Stimulated activated naive CD8-positive, alpha-beta T cell treated with anti-CD3 and anti-CD28 coated beads, Interleukin-15, Interleukin-2, amounts not matched to agents 100 ng/mL and 50 ng/mL, for 24 hours (primary cell): ENCODE measurements around the gene TLE7.

Source experiments
- H3K27ac Mint-ChIP-seq: one replicate; pipeline ENCODE4 v1.8.0; 2021; ENCODE audit warnings: mild to moderate bottlenecking, mixed read lengths
- H3K27me3 Mint-ChIP-seq: one replicate; pipeline ENCODE4 v1.8.0; 2021; ENCODE audit warnings: mixed read lengths
- H3K36me3 Mint-ChIP-seq: one replicate; pipeline ENCODE4 v1.8.0; 2021; ENCODE audit warnings: low read depth, mixed read lengths
- H3K4me1 Mint-ChIP-seq: one replicate; pipeline ENCODE4 v1.8.0; 2021; ENCODE audit warnings: low read depth, mixed read lengths
- H3K4me3 Mint-ChIP-seq: one replicate; pipeline ENCODE4 v1.8.0; 2021; ENCODE audit warnings: mild to moderate bottlenecking, mixed read lengths
- H3K9me3 Mint-ChIP-seq: one replicate; pipeline ENCODE4 v1.8.0; 2021; ENCODE audit warnings: mixed read lengths

The TLE7 gene

DNA sequence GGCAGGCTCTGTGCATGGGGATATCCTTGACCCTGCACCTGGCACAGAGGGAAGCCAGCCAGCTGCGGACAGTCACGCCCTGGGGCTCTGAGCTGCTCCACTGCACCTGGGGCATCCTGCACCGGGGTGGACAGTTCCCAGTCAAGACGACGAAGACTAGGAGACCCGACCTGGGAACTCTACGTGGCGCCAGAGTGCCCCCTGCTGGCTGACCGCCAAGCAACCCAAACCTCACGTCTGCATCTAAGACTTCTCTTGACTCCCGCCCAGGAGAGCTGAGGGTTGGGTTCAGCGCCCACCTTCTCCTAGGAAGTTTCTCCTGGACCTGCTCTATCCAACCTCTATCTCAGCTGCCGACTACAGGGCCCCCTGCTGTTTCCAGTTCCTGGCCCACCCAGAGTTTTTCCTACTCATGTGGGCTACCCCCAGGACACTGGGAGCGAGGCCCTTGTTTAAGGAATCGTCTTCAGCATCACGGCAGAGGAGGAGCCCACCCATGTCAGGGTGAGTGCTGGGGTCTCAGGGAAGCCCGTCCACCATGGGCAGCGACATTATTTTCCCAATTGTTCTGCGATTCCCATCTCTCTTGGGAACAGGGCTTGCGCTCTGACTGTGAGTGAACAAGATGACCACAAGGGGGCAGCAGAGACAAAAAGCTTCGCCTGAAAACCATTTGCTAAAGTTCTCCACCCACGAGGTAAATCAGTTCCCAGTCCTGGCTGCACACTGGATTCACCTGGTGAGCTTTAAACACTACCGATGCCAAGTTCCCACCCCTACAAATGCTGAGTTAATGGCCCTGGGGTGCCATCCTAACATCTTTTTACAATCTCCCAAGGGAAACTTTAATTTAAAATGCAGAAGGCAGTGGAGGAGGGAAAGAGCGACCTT lies 29.3 kb downstream of the TLE7 start:
- Mint-ChIP-seq H3K27me3 (peaks cover 43% of the 10 kb centered on the region), H3K4me3 (no peak overlapping the region), H3K27ac (no peak overlapping the region), H3K4me1 (no peaks in the 10 kb centered on the region), H3K36me3 (no peaks in the 10 kb centered on the region), H3K9me3 (no peaks in the 10 kb centered on the region)

DNA sequence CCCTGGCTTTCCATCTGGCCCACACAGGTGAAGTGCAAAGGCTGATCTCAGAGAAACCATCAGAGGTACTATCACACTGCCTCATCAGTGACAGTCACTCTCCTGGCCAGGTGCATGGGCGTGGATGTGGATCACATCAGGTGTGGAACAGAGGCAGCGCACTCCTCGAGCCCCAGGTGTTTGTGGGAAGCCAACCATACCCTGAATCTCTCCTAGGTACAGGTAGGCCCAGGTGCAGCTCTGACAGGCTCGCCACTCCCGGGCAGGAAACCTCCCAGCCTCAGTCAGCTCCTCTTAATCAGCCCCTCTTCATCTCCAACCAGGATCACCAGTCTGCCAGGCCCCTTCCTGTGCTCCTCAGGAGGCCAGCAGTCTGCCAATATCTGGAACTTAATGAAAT lies 31.7 kb downstream of the TLE7 start:
- no peak overlapping the region for H3K4me3 Mint-ChIP-seq
- no peaks in the 10 kb centered on the region for H3K4me1 Mint-ChIP-seq
- H3K36me3 Mint-ChIP-seq = no peaks in the 10 kb centered on the region
- H3K9me3 Mint-ChIP-seq = no peaks in the 10 kb centered on the region
- no peak overlapping the region for H3K27ac Mint-ChIP-seq
- H3K27me3 Mint-ChIP-seq = peaks cover 30% of the 10 kb centered on the region

DNA sequence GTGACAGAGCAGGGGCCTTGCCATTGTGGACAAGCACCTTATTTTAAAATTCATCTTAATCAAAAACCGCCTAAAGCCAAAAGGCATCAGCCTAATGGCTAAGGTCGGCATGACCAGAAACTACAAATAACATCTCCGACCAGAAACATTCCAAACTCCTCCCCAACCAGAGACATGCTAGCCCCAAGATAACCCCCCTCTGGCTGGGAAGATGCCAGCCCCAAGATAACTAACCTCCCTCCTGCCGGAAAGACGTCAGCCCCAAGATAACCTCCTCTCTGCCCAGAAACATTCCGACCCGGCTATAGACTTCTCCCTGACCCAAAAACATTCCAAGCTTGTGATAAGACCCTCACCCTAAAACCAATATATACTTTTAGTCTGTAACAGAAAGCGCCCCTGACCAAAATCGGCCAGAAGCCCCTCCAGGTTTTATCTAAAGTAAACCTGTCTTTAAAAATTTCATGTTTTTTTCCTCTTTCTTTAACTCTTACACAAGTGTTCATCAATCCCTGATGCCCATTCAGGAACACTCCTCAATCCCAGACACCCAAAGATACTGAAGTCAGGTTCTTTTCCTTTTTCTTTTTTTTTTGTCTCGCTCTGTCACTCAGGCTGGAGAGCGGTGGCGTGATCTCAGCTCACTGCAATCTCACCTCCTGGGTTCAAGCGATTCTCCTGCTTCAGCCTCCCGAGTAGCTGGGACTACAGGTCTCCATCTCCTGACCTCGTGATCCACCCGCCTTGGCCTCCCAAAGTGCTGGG lies 32.7 kb downstream of the TLE7 start:
- Mint-ChIP-seq H3K4me1 (no peaks in the 10 kb centered on the region), H3K9me3 (no peaks in the 10 kb centered on the region), H3K27me3 (peaks cover 30% of the 10 kb centered on the region), H3K36me3 (no peaks in the 10 kb centered on the region), H3K4me3 (no peak overlapping the region), H3K27ac (no peak overlapping the region)

DNA sequence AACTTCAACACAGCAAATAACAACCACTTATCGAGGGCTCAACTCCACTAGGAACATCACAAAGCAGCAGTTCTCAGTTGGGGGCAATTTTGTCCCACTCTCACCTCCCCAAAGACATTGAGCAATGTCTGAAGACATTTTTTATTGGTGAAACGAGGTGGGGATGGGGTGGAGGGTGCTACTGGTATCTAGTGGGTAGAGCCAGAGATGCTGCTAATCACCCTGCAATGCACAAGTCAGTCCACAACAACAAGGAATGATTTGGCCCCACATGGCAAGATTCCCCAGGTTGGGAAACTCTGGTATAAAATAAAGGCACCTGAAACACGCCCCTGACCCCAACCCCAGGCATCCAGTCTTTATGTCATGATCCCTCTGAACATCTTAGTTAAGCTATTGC lies 33.3 kb downstream of the TLE7 start:
- no peaks in the 10 kb centered on the region for H3K9me3 Mint-ChIP-seq
- H3K4me3 Mint-ChIP-seq = no peak overlapping the region
- no peak overlapping the region for H3K27ac Mint-ChIP-seq
- no peaks in the 10 kb centered on the region for H3K4me1 Mint-ChIP-seq
- H3K27me3 Mint-ChIP-seq = peaks cover 26% of the 10 kb centered on the region
- H3K36me3 Mint-ChIP-seq = no peaks in the 10 kb centered on the region

DNA sequence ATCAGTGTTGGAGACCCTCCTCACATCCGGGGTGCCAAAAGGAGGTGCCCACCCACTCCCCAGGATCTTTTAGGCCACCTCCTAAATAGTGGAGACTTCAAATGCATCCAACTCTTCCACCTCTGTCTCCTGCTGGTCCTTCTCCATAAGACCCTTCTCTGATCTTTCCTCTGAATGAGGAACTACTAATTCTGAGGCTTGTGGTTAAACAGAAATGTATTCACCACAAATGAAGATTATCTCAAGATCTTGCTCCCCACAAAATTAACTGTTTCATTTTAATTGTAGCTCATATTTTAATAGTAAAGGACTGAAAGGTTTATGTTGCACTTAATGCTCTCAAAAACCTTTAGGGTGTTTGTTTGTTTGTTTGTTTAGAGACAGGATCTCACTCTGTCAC lies 34.1 kb downstream of the TLE7 start:
- Mint-ChIP-seq H3K4me3 (no peak overlapping the region), H3K27me3 (peaks cover 23% of the 10 kb centered on the region), H3K4me1 (no peaks in the 10 kb centered on the region), H3K9me3 (no peaks in the 10 kb centered on the region), H3K36me3 (no peaks in the 10 kb centered on the region), H3K27ac (no peak overlapping the region)

DNA sequence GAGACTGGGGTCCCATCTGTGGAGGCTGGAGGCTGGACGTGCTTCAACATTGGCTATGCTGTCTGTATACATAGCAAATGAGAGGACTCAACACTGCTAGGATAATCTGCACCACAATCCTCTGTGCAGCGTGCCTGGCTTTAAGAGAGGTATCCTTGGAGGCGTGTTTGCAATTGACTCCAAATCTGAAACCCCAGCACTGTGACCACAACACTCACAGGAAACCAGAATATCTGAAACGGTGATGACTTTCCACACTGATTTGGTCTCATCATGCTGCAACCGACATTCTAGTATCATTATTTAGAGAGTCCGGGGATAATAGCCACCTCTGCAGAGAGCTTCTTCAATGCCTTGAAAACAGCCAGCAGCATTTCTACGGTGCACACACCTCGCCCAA lies 35.1 kb downstream of the TLE7 start:
- H3K27me3 Mint-ChIP-seq = peaks cover 20% of the 10 kb centered on the region

DNA sequence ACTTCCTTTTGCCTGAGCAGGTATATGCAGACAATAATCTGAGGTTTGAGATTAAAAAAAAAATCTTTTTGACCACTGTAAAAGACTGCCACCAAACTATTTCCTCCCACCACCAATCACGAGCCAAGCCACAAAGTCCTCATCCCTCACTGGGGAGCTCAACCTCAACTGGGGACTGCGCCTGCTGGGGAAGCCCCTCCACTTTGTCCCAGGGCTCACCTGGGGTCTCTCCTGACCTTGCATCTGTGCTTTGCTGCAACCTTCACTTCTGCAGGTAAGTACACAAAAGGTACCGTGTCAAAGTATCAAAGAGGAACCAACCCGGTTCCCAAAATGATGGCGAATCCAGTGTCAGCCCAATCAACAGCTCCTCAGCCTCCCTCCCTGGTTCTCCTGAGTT lies 35.5 kb downstream of the TLE7 start:
- Mint-ChIP-seq H3K27me3 (peaks cover 19% of the 10 kb centered on the region), H3K27ac (no peak overlapping the region), H3K9me3 (no peaks in the 10 kb centered on the region), H3K4me3 (no peak overlapping the region), H3K4me1 (no peaks in the 10 kb centered on the region), H3K36me3 (no peaks in the 10 kb centered on the region)

More for the DNA sequence above, 35.1 kb downstream of the TLE7 start:
- Mint-ChIP-seq H3K4me3 (no peak overlapping the region), H3K27ac (no peak overlapping the region), H3K36me3 (no peaks in the 10 kb centered on the region), H3K9me3 (no peaks in the 10 kb centered on the region), H3K4me1 (no peaks in the 10 kb centered on the region)

DNA sequence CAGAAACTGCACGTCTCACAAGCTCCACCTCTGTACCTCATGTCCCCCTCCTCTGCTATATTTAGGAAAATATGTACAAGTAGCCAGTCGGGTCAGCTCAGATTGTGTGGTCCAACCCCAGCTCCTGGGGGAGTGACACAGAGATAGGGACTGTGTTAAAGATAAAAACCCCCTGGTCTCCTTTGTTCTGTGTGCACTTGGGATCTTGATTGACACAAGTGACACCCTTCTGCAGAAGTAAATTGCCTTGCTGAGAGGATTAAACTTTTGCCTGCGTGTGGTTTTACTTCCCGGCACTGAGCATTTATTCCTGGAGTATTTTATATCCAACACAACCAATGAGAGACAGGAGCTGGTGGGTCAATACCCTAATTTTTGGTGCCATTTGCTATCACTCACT lies 37.5 kb downstream of the TLE7 start:
- Mint-ChIP-seq H3K4me3 (no peak overlapping the region), H3K9me3 (no peaks in the 10 kb centered on the region), H3K27ac (no peak overlapping the region), H3K4me1 (no peaks in the 10 kb centered on the region), H3K36me3 (no peaks in the 10 kb centered on the region), H3K27me3 (peaks cover 27% of the 10 kb centered on the region)

DNA sequence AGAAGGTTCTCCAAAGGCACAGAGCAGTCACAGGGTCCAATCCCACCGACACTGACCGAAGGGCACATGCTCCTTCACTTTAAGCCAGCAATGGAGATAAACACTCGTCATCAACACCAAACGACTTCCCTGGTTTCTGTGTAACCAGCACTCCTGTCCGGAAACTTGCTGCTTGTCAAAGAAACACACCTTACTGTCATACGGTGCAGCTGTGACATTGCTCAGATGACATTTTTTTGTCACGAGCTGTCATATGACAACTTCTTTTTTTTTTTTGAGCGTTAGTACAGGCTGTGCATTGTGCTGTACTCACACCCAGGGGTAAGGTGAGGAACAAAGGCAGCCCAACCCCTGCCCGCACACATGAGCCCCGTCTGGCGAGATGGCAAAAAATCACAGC lies 39.2 kb downstream of the TLE7 start:
- Mint-ChIP-seq H3K4me1 (no peaks in the 10 kb centered on the region), H3K4me3 (no peak overlapping the region), H3K36me3 (no peaks in the 10 kb centered on the region), H3K27me3 (peaks cover 21% of the 10 kb centered on the region), H3K9me3 (no peaks in the 10 kb centered on the region), H3K27ac (no peak overlapping the region)

DNA sequence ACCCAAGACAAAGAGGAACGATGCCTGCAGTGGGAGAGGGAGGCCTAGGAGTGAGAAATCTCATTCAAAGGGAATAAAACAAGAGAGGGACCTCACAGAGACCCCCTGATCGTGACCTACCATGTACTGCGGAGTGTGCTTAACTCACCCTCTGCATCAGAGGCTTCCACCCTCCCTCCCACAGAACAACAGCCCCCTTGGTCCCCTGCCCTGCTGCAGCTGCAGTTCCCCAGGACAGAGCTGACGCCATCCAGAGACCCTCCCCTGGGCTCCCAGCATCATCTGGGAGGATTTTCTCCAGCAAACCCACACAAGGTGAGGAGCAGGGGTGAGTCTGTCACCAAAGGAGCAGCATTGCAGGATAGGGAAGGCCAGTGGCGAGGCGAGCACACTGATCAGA lies 39.8 kb downstream of the TLE7 start:
- no peaks in the 10 kb centered on the region for H3K36me3 Mint-ChIP-seq
- H3K4me1 Mint-ChIP-seq = no peaks in the 10 kb centered on the region
- no peaks in the 10 kb centered on the region for H3K9me3 Mint-ChIP-seq
- H3K27ac Mint-ChIP-seq = no peak overlapping the region
- peaks cover 23% of the 10 kb centered on the region for H3K27me3 Mint-ChIP-seq
- no peak overlapping the region for H3K4me3 Mint-ChIP-seq

DNA sequence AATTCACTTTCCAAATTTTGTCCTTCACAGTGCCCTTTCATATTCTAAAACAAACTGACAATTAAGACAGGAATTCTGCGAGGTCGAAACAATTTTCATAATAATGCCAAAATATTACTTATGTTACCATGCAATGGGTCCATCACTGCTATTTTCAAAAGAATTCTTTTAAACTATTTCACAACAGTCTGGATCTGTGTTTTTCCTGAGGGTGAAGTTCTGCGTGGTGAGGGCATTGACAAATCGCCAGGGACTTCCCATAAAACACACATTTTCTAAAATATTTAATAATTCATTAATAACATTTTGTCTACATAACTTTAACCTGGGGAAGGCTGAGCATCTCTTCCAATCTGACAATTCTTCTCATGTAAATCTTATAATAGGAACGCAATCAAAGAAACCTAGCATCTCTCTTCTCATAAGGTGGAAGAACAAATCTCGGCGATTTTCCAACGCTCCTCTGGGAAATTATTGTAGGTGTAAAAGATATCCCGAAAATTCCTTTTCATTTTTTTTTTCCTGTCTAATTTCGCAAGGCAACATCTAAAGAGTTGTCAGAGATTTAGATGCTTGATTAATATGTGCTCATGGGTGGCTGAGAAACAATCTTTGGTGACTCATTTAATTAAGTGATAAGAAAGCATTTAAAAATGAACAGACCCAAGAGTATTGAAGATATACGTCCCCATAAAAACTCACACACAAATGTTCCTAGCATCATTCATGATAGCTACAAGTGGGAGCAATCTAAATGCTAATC lies 41.9 kb downstream of the TLE7 start:
- no peaks in the 10 kb centered on the region for H3K4me1 Mint-ChIP-seq
- H3K27me3 Mint-ChIP-seq = peaks cover 20% of the 10 kb centered on the region
- H3K36me3 Mint-ChIP-seq = no peaks in the 10 kb centered on the region
- no peaks in the 10 kb centered on the region for H3K9me3 Mint-ChIP-seq
- no peak overlapping the region for H3K4me3 Mint-ChIP-seq
- no peak overlapping the region for H3K27ac Mint-ChIP-seq

DNA sequence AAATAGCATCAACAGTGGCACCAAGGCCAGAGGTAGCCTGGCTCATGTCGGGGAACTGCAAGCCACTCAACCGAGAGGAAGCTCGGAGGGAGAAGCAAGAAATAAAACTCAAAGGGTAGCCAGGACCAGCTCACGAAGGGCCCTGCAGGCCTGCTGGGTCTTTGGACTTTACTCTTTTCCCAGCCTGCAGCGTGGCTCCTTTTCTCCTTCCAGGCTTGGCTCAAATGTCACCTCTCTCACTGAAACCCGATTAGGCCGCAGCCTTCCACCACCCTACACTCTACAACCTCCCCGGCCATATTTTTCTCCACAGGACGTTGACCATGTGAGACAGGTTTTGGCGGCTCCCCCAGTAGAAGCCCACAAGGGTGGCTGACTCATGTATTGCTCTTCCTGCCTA lies 45.3 kb downstream of the TLE7 start:
- H3K27me3 Mint-ChIP-seq = peaks cover 30% of the 10 kb centered on the region
- no peaks in the 10 kb centered on the region for H3K4me1 Mint-ChIP-seq
- no peaks in the 10 kb centered on the region for H3K36me3 Mint-ChIP-seq
- H3K9me3 Mint-ChIP-seq = no peaks in the 10 kb centered on the region
- H3K4me3 Mint-ChIP-seq = no peak overlapping the region
- H3K27ac Mint-ChIP-seq = no peak overlapping the region

DNA sequence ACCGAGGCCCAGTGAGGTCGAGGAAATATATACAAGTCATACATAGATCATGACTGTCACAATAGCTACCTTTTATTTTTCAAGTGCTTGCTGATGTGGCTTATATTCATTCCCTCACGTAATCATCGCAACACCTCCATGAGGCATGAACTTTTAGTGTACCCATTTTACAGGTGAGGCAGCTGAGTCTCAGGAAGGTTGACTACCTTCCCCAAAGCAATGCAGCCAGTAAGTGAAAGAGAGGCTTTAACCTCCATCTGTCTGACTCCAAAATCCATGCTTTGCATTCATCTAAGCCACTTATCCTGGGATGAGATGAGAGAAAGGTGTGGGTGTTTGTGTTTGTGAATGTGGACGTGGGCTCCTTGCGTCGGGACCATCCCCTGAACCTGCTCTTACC lies 52.5 kb downstream of the TLE7 start:
- Mint-ChIP-seq H3K27me3 (peaks cover 49% of the 10 kb centered on the region), H3K27ac (no peak overlapping the region), H3K4me3 (no peak overlapping the region), H3K36me3 (no peaks in the 10 kb centered on the region), H3K4me1 (no peaks in the 10 kb centered on the region), H3K9me3 (no peaks in the 10 kb centered on the region)

DNA sequence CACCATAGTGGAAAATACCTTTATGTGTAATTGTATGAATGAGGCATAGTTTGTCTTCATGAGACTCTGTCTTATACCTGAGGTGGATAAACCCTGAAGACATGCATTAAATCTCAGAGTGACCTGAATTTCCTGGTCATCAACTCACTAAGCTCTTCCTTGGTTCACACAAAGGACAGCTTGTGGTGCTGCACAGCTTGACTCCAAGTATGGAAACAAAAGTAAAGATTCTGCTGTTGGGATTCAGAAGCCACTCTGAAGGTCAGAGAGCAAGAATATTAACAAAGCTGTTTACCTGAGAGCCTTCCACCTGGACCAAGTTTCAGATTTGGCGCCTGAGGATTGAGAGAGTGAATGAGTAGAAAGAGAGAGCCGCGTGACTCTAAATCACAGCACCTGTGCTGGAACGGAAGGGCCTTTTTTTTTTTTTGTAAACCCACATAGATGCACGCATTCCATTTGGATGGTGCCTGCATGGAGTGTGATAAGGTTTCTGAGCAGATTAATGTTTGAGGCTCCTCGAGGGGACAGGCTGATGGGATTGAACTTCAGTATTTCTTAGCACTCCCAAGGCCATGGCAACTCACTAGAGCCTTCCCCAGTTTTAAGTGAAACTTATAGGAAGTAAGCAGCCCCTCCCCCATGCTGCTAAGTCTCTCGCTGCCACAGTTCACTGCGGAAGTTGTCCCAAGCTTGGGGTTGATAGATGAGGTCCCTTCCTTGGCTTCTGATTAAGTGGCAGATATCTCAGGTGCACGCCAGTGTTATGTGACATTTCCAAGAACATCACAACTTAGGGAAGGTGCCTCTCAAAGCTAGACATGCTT lies 54.6 kb downstream of the TLE7 start:
- Mint-ChIP-seq H3K36me3 (no peaks in the 10 kb centered on the region), H3K4me1 (no peaks in the 10 kb centered on the region), H3K27me3 (peaks cover 39% of the 10 kb centered on the region), H3K4me3 (no peak overlapping the region), H3K27ac (no peak overlapping the region), H3K9me3 (no peaks in the 10 kb centered on the region)
